ENCODE results near the gene SLC25A12. TPM values are rescaled to one million over a fixed set of nuclear protein-coding genes. Genes with fewer than 3 reads are reported as not detected.

The SLC25A12 gene
- total and polyA plus RNA-seq, 2 of the 13 experiments (the other 11 are each of a cell fraction or from before 2014, with no cell fraction given) = 8.1 to 15.9 TPM

DNA sequence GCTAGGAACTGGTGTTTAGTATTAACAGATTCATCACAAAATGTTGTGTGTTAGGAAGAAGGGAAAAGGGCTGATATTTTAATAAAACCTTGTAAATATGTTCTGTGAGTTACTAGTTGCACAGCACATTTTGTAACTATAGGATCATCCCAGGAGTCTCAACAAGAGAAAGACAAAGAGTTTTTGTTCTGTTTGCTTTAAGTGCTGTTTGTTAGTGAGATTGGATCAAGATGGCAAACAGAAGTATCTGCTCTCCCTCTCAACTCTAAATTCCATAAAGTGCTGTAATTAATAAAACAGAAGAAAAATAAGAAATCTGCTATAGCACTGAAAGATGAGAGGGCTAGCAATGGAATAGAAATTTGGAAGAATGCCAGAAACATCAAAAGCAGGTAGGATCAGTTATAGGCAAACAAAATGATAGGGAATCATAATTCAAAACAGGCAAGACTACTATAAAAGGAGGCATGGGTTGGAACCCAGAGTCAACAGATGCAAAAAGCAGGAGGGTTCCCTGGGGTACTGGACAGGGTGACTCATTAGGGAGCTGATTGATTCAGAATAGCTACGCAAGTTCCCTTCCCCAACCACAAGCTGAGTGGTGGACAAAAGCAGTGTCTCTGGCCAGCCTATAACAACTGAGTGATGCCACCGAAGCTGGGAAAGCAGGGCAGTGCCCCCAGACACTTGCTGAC is 131.0 kb downstream of the SLC25A12 start (continued):
- TF ChIP-seq, protein P1, sequence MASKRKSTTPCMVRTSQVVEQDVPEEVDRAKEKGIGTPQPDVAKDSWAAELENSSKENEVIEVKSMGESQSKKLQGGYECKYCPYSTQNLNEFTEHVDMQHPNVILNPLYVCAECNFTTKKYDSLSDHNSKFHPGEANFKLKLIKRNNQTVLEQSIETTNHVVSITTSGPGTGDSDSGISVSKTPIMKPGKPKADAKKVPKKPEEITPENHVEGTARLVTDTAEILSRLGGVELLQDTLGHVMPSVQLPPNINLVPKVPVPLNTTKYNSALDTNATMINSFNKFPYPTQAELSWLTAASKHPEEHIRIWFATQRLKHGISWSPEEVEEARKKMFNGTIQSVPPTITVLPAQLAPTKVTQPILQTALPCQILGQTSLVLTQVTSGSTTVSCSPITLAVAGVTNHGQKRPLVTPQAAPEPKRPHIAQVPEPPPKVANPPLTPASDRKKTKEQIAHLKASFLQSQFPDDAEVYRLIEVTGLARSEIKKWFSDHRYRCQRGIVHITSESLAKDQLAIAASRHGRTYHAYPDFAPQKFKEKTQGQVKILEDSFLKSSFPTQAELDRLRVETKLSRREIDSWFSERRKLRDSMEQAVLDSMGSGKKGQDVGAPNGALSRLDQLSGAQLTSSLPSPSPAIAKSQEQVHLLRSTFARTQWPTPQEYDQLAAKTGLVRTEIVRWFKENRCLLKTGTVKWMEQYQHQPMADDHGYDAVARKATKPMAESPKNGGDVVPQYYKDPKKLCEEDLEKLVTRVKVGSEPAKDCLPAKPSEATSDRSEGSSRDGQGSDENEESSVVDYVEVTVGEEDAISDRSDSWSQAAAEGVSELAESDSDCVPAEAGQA (IDR thresholded peaks at IDR 0.05; ENCODE audit: low read depth) = no peak
- TF ChIP-seq, protein P1 (CRISPR knock-in tag; IDR thresholded peaks at IDR 0.05; ENCODE audit: borderline replicate concordance) = no peak
- no peak for TF ChIP-seq REPIN1 (CRISPR knock-in tag; IDR thresholded peaks at IDR 0.05; ENCODE audit: borderline replicate concordance, low read depth)
- TF ChIP-seq, protein P2, sequence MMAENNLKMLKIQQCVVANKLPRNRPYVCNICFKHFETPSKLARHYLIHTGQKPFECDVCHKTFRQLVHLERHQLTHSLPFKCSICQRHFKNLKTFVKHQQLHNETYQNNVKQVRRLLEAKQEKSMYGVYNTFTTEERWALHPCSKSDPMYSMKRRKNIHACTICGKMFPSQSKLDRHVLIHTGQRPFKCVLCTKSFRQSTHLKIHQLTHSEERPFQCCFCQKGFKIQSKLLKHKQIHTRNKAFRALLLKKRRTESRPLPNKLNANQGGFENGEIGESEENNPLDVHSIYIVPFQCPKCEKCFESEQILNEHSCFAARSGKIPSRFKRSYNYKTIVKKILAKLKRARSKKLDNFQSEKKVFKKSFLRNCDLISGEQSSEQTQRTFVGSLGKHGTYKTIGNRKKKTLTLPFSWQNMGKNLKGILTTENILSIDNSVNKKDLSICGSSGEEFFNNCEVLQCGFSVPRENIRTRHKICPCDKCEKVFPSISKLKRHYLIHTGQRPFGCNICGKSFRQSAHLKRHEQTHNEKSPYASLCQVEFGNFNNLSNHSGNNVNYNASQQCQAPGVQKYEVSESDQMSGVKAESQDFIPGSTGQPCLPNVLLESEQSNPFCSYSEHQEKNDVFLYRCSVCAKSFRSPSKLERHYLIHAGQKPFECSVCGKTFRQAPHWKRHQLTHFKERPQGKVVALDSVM (CRISPR knock-in tag; IDR thresholded peaks at IDR 0.05) = no peak
- TF ChIP-seq ZNF382 (CRISPR knock-in tag; IDR thresholded peaks at IDR 0.05; ENCODE audit: borderline replicate concordance) = no peak
- no peak for TF ChIP-seq BRCA1 (CRISPR knock-in tag; IDR thresholded peaks at IDR 0.05)
- TF ChIP-seq ADNP (CRISPR knock-in tag; IDR thresholded peaks at IDR 0.05) = no peak
- no peak for TF ChIP-seq SP5 (CRISPR knock-in tag; IDR thresholded peaks at IDR 0.05; ENCODE audit: borderline replicate concordance, low read depth)
- TF ChIP-seq, protein P3, sequence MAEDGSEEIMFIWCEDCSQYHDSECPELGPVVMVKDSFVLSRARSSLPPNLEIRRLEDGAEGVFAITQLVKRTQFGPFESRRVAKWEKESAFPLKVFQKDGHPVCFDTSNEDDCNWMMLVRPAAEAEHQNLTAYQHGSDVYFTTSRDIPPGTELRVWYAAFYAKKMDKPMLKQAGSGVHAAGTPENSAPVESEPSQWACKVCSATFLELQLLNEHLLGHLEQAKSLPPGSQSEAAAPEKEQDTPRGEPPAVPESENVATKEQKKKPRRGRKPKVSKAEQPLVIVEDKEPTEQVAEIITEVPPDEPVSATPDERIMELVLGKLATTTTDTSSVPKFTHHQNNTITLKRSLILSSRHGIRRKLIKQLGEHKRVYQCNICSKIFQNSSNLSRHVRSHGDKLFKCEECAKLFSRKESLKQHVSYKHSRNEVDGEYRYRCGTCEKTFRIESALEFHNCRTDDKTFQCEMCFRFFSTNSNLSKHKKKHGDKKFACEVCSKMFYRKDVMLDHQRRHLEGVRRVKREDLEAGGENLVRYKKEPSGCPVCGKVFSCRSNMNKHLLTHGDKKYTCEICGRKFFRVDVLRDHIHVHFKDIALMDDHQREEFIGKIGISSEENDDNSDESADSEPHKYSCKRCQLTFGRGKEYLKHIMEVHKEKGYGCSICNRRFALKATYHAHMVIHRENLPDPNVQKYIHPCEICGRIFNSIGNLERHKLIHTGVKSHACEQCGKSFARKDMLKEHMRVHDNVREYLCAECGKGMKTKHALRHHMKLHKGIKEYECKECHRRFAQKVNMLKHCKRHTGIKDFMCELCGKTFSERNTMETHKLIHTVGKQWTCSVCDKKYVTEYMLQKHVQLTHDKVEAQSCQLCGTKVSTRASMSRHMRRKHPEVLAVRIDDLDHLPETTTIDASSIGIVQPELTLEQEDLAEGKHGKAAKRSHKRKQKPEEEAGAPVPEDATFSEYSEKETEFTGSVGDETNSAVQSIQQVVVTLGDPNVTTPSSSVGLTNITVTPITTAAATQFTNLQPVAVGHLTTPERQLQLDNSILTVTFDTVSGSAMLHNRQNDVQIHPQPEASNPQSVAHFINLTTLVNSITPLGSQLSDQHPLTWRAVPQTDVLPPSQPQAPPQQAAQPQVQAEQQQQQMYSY (CRISPR knock-in tag; IDR thresholded peaks at IDR 0.05) = no peak
- TF ChIP-seq, protein P4, sequence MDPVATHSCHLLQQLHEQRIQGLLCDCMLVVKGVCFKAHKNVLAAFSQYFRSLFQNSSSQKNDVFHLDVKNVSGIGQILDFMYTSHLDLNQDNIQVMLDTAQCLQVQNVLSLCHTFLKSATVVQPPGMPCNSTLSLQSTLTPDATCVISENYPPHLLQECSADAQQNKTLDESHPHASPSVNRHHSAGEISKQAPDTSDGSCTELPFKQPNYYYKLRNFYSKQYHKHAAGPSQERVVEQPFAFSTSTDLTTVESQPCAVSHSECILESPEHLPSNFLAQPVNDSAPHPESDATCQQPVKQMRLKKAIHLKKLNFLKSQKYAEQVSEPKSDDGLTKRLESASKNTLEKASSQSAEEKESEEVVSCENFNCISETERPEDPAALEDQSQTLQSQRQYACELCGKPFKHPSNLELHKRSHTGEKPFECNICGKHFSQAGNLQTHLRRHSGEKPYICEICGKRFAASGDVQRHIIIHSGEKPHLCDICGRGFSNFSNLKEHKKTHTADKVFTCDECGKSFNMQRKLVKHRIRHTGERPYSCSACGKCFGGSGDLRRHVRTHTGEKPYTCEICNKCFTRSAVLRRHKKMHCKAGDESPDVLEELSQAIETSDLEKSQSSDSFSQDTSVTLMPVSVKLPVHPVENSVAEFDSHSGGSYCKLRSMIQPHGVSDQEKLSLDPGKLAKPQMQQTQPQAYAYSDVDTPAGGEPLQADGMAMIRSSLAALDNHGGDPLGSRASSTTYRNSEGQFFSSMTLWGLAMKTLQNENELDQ (CRISPR knock-in tag; IDR thresholded peaks at IDR 0.05; ENCODE audit: borderline replicate concordance) = no peak
